AG10803 (cell line): ENCODE data around the gene ITPR2.
"Not testable (repeated sequence)": the region's sequence is repeated elsewhere in the genome, so short reads cannot be mapped to it uniquely, and the experiment has no call there.

ENCODE experiments used
- DNase-seq: peaks from one replicate; pipeline ENCODE4 v3.0.0; 2010; ENCODE audit warnings: low read depth
- H3K4me3 ChIP-seq: 2 replicates; pipeline ENCODE4 v1.5.1; 2011; ENCODE audit warnings: mild to moderate bottlenecking, low read length, control low read depth
- TF ChIP-seq, protein P1 (sequence below): conservative IDR thresholded peaks from 2 replicates; pipeline ENCODE4 v1.5.1; 2011; ENCODE audit warnings: mild to moderate bottlenecking, low read length, control low read depth, inconsistent platforms

The ITPR2 gene

GRCh38 chr12:26647088-26647487, 185.9 kb downstream of the ITPR2 start:
- no peak for DNase-seq
- TF ChIP-seq, protein P1, sequence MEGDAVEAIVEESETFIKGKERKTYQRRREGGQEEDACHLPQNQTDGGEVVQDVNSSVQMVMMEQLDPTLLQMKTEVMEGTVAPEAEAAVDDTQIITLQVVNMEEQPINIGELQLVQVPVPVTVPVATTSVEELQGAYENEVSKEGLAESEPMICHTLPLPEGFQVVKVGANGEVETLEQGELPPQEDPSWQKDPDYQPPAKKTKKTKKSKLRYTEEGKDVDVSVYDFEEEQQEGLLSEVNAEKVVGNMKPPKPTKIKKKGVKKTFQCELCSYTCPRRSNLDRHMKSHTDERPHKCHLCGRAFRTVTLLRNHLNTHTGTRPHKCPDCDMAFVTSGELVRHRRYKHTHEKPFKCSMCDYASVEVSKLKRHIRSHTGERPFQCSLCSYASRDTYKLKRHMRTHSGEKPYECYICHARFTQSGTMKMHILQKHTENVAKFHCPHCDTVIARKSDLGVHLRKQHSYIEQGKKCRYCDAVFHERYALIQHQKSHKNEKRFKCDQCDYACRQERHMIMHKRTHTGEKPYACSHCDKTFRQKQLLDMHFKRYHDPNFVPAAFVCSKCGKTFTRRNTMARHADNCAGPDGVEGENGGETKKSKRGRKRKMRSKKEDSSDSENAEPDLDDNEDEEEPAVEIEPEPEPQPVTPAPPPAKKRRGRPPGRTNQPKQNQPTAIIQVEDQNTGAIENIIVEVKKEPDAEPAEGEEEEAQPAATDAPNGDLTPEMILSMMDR = no peak
- no peak overlapping the region for H3K4me3 ChIP-seq

DNA sequence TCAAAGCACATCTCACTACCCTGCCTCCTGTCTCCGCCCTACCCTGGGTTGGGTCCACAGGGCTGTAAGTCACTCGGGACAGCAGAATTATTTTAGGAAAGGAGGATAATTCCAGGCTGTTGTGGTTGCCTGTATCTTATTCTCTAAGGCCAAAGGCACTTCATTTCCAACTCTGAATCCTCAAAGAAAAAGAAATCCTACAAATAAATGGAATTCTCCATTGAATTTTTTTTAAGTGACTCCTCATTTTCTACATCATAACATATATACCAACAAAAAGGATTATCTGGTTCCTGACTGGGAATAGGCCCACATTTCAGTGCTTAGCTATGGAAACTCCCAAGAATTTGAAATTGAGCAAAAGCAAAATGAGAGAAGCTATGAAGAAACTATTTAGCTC, 186.4 kb downstream of the ITPR2 start:
- no peak overlapping the region for H3K4me3 ChIP-seq
- TF ChIP-seq, protein P1 = no peak
- DNase-seq = peak; percentile 26

DNA sequence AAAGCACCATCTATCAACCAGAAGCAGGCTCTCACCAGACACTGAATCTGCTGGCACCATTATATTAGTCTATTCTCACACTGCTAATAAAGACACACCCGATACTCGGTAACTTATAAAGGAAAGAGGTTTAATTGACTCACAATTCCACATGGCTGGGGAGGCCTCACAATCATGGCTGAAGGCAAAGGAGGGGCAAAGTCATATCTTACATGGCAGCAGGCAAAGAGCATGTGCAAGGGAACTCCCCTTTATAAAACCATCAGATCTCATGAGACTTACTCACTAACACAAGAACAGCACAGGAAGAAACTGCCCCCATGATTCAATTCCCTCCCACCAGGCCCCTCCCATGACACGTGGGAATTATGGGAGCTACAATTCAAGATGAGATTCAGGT, 188.6 kb downstream of the ITPR2 start:
- not testable (repeated sequence) for H3K4me3 ChIP-seq, DNase-seq

- DNase-seq = no peak
- no peak overlapping the region for H3K4me3 ChIP-seq
- TF ChIP-seq, protein P1 = no peak
Measured at GRCh38 chr12:26643532-26644315, 189.3 kb downstream of the ITPR2 start.

GRCh38 chr12:26642361-26642760, 190.6 kb downstream of the ITPR2 start:
- TF ChIP-seq, protein P1 = no peak
- H3K4me3 ChIP-seq = no peak overlapping the region
- no peak for DNase-seq

- no peak overlapping the region for H3K4me3 ChIP-seq
- TF ChIP-seq, protein P1 = no peak
- DNase-seq = peak; percentile 49
Measured at GRCh38 chr12:26636710-26637328, 196.2 kb downstream of the ITPR2 start.

DNA sequence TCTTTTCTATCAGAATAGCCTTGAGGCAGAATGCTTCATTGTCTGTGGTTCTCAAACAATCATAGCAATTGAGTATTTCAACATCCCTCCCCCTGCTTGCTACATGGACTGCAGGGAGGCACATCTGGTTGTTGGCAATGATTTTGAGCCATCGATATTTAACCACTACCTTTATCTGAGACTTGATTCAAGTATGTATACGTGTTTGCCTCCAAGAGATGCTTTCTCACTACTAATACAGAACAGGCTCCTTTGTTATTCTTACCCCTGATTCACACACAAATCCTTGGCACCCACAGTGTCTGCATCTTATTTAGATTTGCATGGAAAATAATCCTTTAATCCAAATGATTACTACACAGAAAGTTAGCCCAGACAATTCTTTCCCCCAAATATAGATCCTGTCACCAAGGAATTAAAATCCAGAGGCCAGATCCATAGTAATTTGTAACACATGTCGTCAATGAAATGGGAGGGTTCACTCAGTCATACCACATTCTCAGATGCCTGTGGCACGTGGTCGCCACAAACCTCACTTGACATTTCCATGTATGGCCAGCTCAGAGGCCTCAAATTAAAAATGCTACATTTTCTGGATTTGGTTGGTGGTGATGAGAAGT, 199.3 kb downstream of the ITPR2 start:
- DNase-seq = peak; percentile 98
- TF ChIP-seq, protein P1 = no peak
- H3K4me3 ChIP-seq = no peak overlapping the region
